Cardiac septum (tissue), 1 donor: ENCODE results near the gene COL15A1. TPM values are rescaled to one million over a fixed set of nuclear protein-coding genes. Genes with fewer than 3 reads are reported as not detected.

Source experiments
- DNase-seq: peaks from one replicate; pipeline ENCODE4 v3.0.0-alpha.2; 2020; ENCODE audit warnings: low spot score
- intact Hi-C: fragments of 100-400 bp; cut with DNase I; formaldehyde crosslinking; loops from one replicate; pipeline ENCODE4 v1.14.0; 2022
- total RNA-seq: library from RNA; stranded (reverse); fragmentation: NEBNext Ultra II Directional; extraction: Animal tissue kit (Norgen Biotek cat#: 25700); gene quantifications from one replicate; pipeline ENCODE4 v1.2.1, GENCODE V29; 2021
- donor health status: DM: no; HTN: no; CAD: no.

Gene COL15A1
- total RNA-seq, 1 donor from 2014 or later, result 49.4 TPM

DNA sequence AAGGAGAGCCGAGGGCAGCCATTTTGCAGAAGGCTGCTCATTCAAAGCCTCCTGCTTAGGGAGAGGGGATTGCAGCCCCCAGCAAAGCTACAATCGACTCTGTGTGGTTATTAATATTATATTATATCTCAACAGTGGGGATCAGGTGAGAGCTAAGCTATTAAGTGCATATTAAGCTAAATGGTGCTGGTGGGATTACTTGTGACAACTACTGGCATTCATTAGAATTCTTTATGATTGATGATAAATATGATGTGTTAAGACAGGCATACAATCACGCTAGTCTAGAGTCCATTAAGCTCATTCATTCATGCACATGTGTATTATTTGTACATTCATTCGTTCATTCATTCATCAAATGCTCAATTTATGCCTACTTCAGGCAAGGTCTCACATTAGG, 23.0 kb downstream of the COL15A1 start:
- no peak for DNase-seq
- intact Hi-C loops, result no loop called here

DNA sequence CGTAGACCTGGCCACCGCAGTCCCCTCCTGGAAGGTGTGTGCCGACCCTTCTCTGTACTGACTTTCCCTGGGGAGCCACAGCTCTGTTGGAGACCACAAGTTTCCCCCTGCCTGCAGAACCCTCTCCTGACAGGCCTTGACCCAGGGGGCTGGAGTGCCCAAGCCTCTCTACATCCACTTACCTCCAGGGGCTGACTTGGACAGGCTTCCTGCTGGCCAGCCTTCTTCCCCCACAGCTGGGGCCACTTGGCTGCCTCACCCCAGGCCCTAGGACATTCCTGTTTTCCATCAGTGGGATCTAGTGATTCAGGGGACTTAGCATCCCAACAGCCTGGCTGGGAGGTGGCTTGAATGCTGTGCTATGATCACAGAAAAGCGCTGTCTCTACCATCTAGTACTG, 23.6 kb downstream of the COL15A1 start:
- intact Hi-C loops, result no loop called here
- DNase-seq, result peak; percentile 36

DNA sequence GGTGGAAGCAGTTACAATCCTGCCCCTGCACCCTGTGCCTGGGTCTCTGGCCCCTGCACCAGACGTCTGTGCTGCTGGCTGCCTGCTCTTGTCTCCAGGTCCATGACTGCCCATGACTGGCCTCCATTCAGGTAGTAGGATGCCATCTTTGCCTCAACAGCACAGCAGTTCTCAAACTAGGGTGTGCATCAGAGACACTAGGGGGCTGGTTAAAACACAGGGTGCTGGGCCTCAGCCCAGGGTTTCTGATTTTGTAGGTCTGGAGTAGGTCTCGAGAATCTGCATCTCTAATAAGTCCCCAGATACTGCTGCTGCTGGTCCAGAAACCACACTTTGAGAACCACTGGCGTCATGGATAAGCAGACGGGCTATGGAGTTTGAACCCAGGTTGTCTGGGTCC, 24.0 kb downstream of the COL15A1 start:
- peak; percentile 70 for DNase-seq
- intact Hi-C loops, result no loop called here

- intact Hi-C loops, result no loop called here
Observed at GRCh38 chr9:98968601-98969337, 25.1 kb downstream of the COL15A1 start.

DNA sequence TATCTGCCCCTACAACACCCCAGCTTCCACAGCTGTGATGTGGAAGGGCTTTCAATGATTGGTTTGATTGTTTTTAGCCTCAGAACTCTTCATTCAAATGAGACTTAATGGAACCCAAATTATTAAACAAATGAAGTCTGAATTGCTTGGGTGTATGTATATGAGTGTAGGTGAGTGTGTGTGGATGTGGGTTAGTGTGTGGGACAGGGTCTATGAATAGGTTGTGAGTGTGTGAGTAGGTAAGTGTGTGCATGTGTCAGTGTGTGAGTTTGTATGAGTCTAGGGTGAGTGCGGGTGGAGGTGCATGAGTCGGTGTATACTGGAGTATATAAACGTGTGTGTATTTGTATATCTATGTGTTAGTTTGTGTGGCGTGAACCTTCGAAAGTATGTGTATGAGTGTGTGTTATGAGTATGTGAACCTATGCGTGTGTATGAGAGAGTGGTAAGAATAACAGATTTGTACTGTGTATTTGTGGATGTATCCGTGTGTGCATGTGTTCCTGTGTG, 26.9 kb downstream of the COL15A1 start:
- intact Hi-C loops, result no loop called here
- no peak for DNase-seq

More at GRCh38 chr9:98968601-98969337, 25.1 kb downstream of the COL15A1 start:
- DNase-seq, result peak; percentile 10

GRCh38 chr9:98971168-98971914, 27.6 kb downstream of the COL15A1 start:
- peak; percentile 74 for DNase-seq
- intact Hi-C loops, result no loop called here

GRCh38 chr9:98971915-98972223, 28.2 kb downstream of the COL15A1 start:
- DNase-seq, result peak; percentile 61
- intact Hi-C loops, result no loop called here

DNA sequence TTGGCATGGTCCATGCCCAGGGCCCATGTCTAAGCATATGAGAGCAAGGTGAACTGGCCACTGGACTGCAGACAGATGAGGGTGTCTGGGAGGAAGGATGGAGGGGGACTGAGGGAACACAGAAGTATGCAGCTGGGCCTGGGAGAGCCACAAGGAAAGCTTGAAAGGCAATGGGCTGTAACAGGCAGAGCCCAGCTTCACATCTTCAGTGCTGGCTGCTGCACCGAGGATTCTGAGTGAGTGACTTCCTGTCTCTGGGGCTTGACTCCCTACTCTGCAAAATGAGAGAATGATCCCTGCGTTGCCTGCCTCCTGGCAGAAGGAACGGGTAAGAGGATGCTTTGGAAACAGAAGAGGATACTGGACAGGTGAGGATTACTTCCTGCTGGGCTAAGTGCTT, 29.0 kb downstream of the COL15A1 start:
- peak; percentile 68 for DNase-seq
- intact Hi-C loops, result no loop called here

DNA sequence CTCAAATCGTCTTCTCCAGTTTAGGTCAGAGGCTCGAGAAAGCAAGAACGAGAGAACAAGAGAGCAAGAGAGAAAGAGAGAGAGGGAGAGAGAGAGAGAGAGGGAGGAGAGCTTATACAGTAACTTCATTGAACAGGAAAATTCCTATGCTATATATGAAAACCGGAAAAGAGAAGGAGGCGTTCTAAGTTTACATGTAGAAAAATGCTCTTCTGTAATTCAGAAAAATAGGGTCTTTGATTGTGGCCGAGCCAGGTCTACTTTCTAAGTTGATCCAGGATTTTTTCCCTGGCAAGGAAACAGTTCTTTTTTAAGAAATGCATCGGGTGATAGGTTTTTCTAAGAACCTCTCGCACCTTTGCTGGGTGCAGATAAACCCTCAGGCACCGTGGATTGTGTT, 29.5 kb downstream of the COL15A1 start:
- no peak for DNase-seq
- intact Hi-C loops, result no loop called here

DNA sequence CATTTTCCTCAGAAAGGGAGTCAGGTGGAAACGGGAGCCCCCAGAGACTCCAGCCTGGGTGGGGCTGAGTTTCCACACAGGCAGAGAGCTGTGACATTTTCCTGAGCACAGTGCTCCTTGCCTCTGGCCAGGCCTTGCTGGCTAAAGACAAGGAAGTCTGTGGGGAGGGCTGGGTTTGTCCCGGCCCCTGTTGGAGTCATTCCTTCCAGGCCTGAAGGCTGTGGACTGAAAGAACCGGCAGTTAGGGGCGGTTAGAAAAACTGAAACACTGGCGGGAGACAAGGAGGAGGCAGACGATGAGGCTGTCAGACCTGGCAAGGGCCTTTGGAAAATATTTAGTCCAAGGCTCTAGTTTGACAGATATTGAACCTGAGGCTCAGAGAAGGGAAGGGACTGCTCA, 29.9 kb downstream of the COL15A1 start:
- DNase-seq, result peak; percentile 86
- intact Hi-C loops, result no loop called here

GRCh38 chr9:98974106-98974505, 30.4 kb downstream of the COL15A1 start:
- peak; percentile 53 for DNase-seq
- intact Hi-C loops, result loop anchor here (2.0 kb wide), 3 partner anchors 25 to 113 kb away; no protein-coding TSS in a partner anchor

DNA sequence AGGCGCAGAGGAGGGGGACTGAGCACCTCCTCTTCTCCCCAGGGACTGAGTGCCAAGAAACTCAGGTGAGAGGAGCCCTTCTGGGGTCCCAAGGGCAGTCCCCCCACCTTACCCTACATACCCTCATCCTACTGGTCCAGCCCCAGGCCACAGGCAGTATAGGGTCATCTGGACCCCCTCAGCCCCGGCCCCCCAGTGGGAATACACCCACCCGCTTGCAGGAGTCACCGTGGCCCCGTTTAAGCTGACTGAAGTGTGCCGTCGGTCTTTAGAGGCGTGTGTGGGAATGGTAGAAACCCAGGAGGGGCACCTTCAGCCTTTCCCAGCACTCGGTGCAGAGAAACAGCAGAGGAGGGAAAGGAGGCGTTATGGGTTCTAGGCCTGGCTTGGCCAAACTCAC, 30.8 kb downstream of the COL15A1 start:
- intact Hi-C loops, result loop anchor here (2.0 kb wide), 3 partner anchors 24 to 114 kb away; no protein-coding TSS in a partner anchor
- DNase-seq, result no peak

DNA sequence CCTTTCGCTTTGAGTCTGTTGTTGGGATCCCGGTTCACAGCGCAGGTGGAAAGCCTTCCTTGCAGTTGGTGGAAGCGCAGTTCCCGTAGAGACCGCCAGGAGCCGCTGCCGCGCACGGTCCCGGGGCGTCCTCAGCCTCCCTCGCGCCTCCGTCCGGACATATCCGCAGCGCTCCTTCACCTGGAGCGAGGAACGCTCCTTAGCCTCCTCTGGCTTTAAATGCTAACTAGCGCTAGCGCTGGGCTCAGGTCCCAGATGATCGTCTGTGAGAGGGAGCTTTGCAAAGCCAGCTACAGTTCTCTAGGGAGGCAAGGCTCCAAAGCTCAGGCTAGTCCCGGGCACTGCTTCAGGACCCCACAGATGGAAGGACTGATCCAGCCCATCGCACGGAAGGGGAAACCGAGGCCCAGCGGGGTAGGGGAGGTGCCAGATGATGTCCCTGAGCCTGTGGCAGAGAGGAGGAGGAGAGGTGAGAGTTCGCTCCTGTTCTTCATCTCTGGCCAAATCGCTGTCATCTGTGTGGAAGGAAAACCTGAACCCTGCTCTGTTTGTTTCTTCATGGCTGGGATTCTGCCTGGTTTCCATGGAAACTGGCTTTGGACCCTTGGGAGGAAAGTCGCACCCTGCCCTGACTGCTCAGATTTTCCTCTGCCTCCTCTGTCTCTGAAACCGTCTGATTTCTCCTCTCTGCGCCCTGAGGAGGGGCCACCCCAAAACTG, 31.4 kb downstream of the COL15A1 start:
- intact Hi-C loops, result loop anchor here (2.0 kb wide), 3 partner anchors 24 to 114 kb away; no protein-coding TSS in a partner anchor
- peak; percentile 95 for DNase-seq

DNA sequence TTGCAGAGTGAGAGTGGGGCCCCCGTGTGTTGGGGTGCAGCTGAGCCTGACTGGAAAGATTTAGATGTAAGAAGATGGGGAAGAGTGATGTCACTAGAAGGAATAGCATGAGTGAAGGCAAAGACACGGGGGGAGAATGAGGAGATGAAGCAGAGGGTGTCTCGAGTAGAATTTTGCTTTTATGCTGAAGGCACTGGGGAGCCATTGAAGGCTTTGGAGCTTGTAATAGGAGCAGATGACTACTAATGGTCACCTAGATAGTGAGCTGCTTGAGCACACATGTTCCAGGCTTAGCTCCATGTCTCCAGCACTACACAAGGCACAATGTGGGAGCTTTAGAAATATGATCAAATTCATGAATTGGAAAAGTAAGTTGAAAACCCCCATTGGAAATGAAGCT, 32.1 kb downstream of the COL15A1 start:
- intact Hi-C loops, result loop anchor here (2.0 kb wide), 4 partner anchors 23 to 165 kb away; no protein-coding TSS in a partner anchor

DNA sequence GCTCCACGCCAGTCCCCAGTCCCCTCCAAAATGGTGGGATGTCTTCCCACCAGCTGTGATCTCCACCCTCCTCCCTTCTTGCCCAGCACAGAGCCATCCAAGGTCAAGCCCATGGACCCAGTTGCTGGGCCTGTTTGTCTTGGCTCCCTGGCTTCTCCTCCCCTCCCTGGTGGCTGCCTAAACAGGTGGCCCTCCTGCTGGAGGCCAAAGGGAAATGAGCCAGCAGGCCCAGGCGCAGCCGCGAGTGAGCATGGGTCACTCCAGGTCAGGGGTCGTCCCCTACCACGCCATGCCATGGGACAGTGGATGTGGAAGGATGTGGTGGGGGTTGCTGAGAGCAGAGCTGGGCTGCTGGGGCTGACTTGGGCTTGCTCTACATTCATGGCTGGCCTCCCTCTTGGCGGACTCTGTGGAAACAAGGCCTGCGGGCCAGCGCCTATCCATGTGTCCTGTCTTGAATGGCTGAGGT, 33.6 kb downstream of the COL15A1 start:
- intact Hi-C loops, result loop anchor here (2.0 kb wide), 1 partner anchor 164 kb away; no protein-coding TSS in a partner anchor

More for the DNA sequence above, 32.1 kb downstream of the COL15A1 start:
- no peak for DNase-seq

GRCh38 chr9:98977813-98978212, 34.1 kb downstream of the COL15A1 start:
- intact Hi-C loops, result loop anchor here (2.0 kb wide), 1 partner anchor 163 kb away; no protein-coding TSS in a partner anchor
- DNase-seq, result peak; percentile 72

More for the DNA sequence above, 33.6 kb downstream of the COL15A1 start:
- DNase-seq, result peak; percentile 81

- peak; percentile 51 for DNase-seq
Observed at GRCh38 chr9:98978231-98978681, 34.5 kb downstream of the COL15A1 start.

DNA sequence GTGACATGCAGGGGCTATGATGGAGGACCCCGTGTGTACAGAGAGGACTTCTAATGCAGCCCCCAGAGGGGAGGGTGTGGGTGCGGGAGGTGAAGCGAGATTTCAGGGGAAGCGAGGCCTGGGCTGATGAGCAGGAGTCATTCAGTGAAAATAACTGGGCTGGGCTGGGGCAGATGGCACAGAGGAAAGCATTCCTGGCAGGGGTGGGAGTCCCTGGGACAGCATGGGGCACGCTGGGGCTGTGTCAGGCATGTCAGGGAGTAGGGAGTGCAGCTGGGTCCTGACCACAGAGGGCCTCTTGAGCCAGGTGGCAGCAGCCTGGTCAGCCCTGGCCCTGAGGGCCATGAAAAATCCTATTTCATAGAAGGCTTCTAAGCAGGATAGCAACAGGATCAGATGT, 36.6 kb downstream of the COL15A1 start:
- no peak for DNase-seq
- intact Hi-C loops, result no loop called here

More at GRCh38 chr9:98978231-98978681, 34.5 kb downstream of the COL15A1 start:
- intact Hi-C loops, result no loop called here
